ENCODE measurements around the gene ADAD2. TPM values are rescaled to one million over a fixed set of nuclear protein-coding genes. Genes with fewer than 3 reads are reported as not detected.
A peak's percentile ranks its signal among the peaks of the same experiment; 100 is the strongest.

The ADAD2 gene
- total and polyA plus RNA-seq, 9 of the 15 experiments (the other 6 are each of a cell fraction or from before 2014, with no cell fraction given), result 0.07 TPM; not detected in 8

- TF ChIP-seq ZBTB40 (IDR thresholded peaks at IDR 0.05), result peak; percentile 99
- no peak for TF ChIP-seq ZBTB40 (CRISPR knock-in tag; IDR thresholded peaks at IDR 0.05)
- TF ChIP-seq HCFC1 (IDR thresholded peaks at IDR 0.05; ENCODE audit: low read depth, low read length), result peak; percentile 79
- TF ChIP-seq MLX (CRISPR knock-in tag; conservative IDR thresholded peaks at IDR 0.05), result 0 out of 4 replicates have a peak, but pooled peaks of 1 of the 2 experiments have one; percentile 56
- TF ChIP-seq TGIF2 (CRISPR knock-in tag; IDR thresholded peaks at IDR 0.05), result no peak
- no peak for TF ChIP-seq FOXA3 (CRISPR knock-in tag; conservative IDR thresholded peaks at IDR 0.05 in 1 of 2, IDR thresholded peaks at IDR 0.05 in 1 of 2)
- TF ChIP-seq HINFP (tag; conservative IDR thresholded peaks at IDR 0.05; ENCODE audit: low read depth), result no peak
- TF ChIP-seq FOXK2 (conservative IDR thresholded peaks at IDR 0.05 in 1 of 2, IDR thresholded peaks at IDR 0.05 in 1 of 2; ENCODE audit: low read depth in 2 of 2), result no peak
- TF ChIP-seq GABPB2 (CRISPR knock-in tag; conservative IDR thresholded peaks at IDR 0.05), result no peak
- TF ChIP-seq CHCHD3 (CRISPR knock-in tag; IDR thresholded peaks at IDR 0.05), result no peak
- no peak for TF ChIP-seq CGGBP1 (CRISPR knock-in tag; IDR thresholded peaks at IDR 0.05)
- no peak for TF ChIP-seq ZNF655 (CRISPR knock-in tag; IDR thresholded peaks at IDR 0.05)
- peak; percentile 96 for TF ChIP-seq EGR1 (conservative IDR thresholded peaks at IDR 0.05)
- TF ChIP-seq ZNF583 (CRISPR knock-in tag; IDR thresholded peaks at IDR 0.05), result no peak
Observed at GRCh38 chr16:84186685-84187437, 4.1 kb upstream of the ADAD2 start, which contains the start of gene TAF1C (continued).

Data from K562 (cell line).